Left ventricle myocardium superior (tissue), 1 donor: Measurements from ENCODE around the gene TF. TPM values are rescaled to one million over a fixed set of nuclear protein-coding genes. Genes with fewer than 3 reads are reported as not detected.
A peak's percentile ranks its signal among the peaks of the same experiment; 100 is the strongest.
"Not testable (repeated sequence)": the region's sequence is repeated elsewhere in the genome, so short reads cannot be mapped to it uniquely, and the experiment has no call there.

ENCODE experiments used
- ATAC-seq: fragments of 200-7000 bp; cut with Tn5 transposase; one replicate; pipeline ENCODE4 v1.9.1; 2020; ENCODE audit warnings: mild to moderate bottlenecking, moderate library complexity
- DNase-seq: peaks from one replicate; pipeline ENCODE4 v3.0.0-alpha.2; 2020
- intact Hi-C: fragments of 100-400 bp; cut with micrococcal nuclease; formaldehyde crosslinking; loops from one replicate; pipeline ENCODE4 v1.11.0; 2022
- long read RNA-seq: library from polyadenylated mRNA; unstranded; transcript quantifications from one replicate; pipeline ENCODE4 v2.0.0, GENCODE V29; 2021
- total RNA-seq: library from RNA; stranded (reverse); fragmentation: NEBNext Ultra II Directional; extraction: Animal tissue kit (Norgen Biotek cat#: 25700); gene quantifications from one replicate; pipeline ENCODE4 v1.2.1, GENCODE V29; 2021
- donor health status: DM: no; HTN: yes; CAD: no; lungs with severe emphysema.

Gene TF
- total RNA-seq: 3.3 TPM
- long read RNA-seq: 0 reads

- peak; percentile 34 for ATAC-seq
- DNase-seq: no peak
- intact Hi-C loops: no loop called here
Measured at GRCh38 chr3:133745981-133746711, at the start of gene TF. TSS of gene TF (plus strand) at chr3:133746393. CDS start at chr3:133746441, 48 bp downstream.

DNA sequence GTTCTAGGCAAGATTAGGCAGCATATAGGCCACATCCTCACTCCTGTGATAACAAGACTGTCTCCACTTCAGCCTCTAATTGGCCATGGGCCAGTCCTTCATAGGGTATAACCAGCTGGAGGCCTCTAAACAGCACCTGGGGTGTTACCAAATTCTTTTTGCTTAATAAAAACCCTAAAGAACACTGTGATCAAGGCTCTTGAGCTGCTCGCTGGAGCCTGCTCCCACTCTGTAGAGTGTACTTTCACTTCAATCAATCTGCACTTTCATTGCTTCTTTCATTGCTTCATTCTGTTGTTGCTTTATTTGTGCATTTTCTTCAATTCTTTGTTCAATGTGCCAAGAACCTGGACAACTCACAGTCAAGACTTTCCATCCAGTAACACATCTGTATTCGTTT is 48.2 kb upstream of the TF start:
- no peak for ATAC-seq
- intact Hi-C loops: no loop called here
- DNase-seq: no peak

GRCh38 chr3:133699467-133699866 is 46.7 kb upstream of the TF start:
- intact Hi-C loops: no loop called here
- DNase-seq (no peak), ATAC-seq (no peak)

DNA sequence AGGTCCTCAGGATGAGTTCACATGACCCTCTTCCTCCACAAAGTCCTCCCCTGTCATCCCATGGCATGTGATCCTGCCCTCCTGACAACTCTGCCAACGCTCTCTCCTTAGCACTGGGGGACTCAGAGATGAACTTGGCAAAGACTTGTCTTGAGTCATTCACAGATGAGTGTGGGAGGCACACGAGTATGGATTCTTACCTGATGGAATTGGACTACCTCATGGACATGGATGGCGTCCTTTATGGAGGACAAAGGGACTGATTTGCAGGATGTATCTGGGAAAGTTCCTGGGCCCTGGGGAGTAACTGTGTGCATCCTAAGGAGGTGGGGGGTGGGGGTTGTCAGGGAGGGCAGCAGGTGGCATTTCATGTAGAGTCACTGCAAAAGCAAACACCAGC is 46.3 kb upstream of the TF start:
- intact Hi-C loops: no loop called here
- no peak for ATAC-seq

GRCh38 chr3:133700351-133700750 is 45.8 kb upstream of the TF start:
- ATAC-seq (no peak), DNase-seq (no peak)
- intact Hi-C loops: no loop called here

More for the DNA sequence above, 46.3 kb upstream of the TF start:
- no peak for DNase-seq

- ATAC-seq (no peak), DNase-seq (no peak)
- intact Hi-C loops: no loop called here
Measured at GRCh38 chr3:133701435-133702358, 44.5 kb upstream of the TF start.

- no peak for ATAC-seq
- no peak for DNase-seq
- intact Hi-C loops: no loop called here
Measured at GRCh38 chr3:133703915-133704314, 42.3 kb upstream of the TF start.

- ATAC-seq (no peak), DNase-seq (no peak)
- intact Hi-C loops: no loop called here
Measured at GRCh38 chr3:133706033-133706432, 40.2 kb upstream of the TF start.

GRCh38 chr3:133709139-133709750 is 36.9 kb upstream of the TF start:
- no peak for ATAC-seq
- intact Hi-C loops: no loop called here
- DNase-seq: no peak

DNA sequence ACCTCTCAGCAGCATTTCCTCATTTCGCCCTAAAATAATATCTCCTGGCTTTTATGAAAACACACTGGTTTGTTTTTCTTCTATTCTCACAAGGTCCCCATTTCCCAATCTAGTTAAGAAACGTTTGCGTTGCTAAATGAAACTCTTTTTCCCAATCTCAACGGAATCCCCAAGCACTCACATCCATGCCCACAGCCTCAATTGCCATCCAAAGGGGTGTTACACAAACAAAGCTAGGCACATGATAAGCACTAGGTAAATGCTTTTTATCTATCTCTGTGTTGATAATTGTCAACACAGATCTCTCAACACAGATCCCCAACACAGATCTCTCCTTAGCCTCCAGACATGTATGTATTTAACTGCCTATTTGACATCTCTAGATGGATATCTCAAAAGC is 35.2 kb upstream of the TF start:
- intact Hi-C loops: no loop called here
- ATAC-seq (no peak), DNase-seq (no peak)

GRCh38 chr3:133712017-133712416 is 34.2 kb upstream of the TF start:
- intact Hi-C loops: no loop called here

GRCh38 chr3:133713347-133713746 is 32.8 kb upstream of the TF start:
- intact Hi-C loops: no loop called here
- DNase-seq (no peak), ATAC-seq (no peak)

More at GRCh38 chr3:133712017-133712416, 34.2 kb upstream of the TF start:
- ATAC-seq (no peak), DNase-seq (no peak)

- no peak for ATAC-seq
- intact Hi-C loops: no loop called here
Measured at GRCh38 chr3:133717424-133717823, 28.8 kb upstream of the TF start.

GRCh38 chr3:133722935-133723334 is 23.3 kb upstream of the TF start:
- ATAC-seq (no peak), DNase-seq (no peak)
- intact Hi-C loops: no loop called here

More at GRCh38 chr3:133717424-133717823, 28.8 kb upstream of the TF start:
- DNase-seq: no peak

- DNase-seq: no peak
- intact Hi-C loops: no loop called here
- peak; percentile 29 for ATAC-seq
Measured at GRCh38 chr3:133730993-133731392, 15.2 kb upstream of the TF start.

GRCh38 chr3:133732231-133732630 is 14.0 kb upstream of the TF start:
- intact Hi-C loops, DNase-seq, ATAC-seq: not testable (repeated sequence)

- ATAC-seq (no peak), DNase-seq (no peak)
- intact Hi-C loops: no loop called here
Measured at GRCh38 chr3:133733226-133733625, 13.0 kb upstream of the TF start.

GRCh38 chr3:133734305-133734704 is 11.9 kb upstream of the TF start:
- intact Hi-C loops: no loop called here
- ATAC-seq (no peak), DNase-seq (no peak)

DNA sequence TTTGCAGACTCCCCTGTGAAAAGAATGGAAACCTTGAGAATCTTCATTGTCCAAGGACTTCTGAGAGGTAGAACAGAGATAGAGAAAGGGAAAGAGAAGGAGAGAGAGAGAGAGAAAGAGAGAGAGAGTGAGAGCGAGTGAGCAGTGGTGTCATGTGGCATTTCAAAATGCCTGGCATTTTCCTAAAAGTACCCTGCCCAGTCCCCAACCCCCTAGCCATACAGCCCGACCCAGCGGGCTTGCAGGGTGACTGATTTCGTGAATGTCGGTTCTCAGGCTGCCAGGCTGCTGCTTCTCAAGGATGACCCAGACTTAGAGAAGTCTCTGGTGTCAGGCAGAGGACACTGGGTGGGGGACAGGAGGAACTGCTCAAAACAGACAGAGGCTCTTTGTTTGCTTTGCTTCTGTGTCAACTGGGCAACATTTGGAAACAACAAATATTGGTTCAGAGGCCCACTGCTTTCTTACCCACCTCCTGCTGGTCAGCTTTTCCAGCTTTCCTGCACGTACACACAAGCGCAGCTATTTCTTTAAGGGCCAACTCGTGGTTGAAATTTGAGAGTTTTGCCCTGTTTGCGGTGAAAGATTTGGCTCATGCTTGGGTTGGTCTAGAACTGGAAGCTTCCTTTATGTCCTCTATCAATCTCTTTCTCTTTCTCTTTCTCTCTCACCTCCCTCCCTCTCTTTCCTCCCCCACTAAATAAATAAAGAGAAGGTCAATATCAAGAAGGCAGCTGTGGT is 3.7 kb upstream of the TF start:
- intact Hi-C loops: no loop called here

More for the DNA sequence above, 3.7 kb upstream of the TF start:
- DNase-seq (no peak), ATAC-seq (no peak)
